MM.1S (cell line): ENCODE data around the gene TM9SF4.

Source experiments
- DNase-seq: peaks from one replicate; pipeline ENCODE4 v3.0.0-alpha.2; 2015
- H2AFZ ChIP-seq: fragments of 300-600 bp; sonication (generic); 2 replicates; pipeline ENCODE4 v1.6.0; 2016; ENCODE audit warnings: antibody characterized with exemption, low read length
- H3F3A ChIP-seq: fragments of 300-600 bp; sonication (generic); 2 replicates; pipeline ENCODE4 v1.6.1; 2016; ENCODE audit warnings: mild to moderate bottlenecking, antibody characterized with exemption, low read length, moderate library complexity, mixed read lengths; ENCODE audit not compliant: insufficient read depth
- H3K27ac ChIP-seq: fragments of 300-600 bp; sonication (generic); 2 replicates; pipeline ENCODE4 v1.5.1; 2016; ENCODE audit warnings: mild to moderate bottlenecking, low read length
- H3K27me3 ChIP-seq: fragments of 300-600 bp; sonication (generic); replicated peaks from 2 replicates; pipeline ENCODE4 v1.6.0; 2016; ENCODE audit warnings: low read length; ENCODE audit not compliant: insufficient read depth
- H3K36me3 ChIP-seq: fragments of 300-600 bp; sonication (generic); replicated peaks from 2 replicates; pipeline ENCODE4 v1.6.1; 2016; ENCODE audit warnings: mild to moderate bottlenecking, low read length, mixed read lengths; ENCODE audit not compliant: insufficient read depth
- H3K4me1 ChIP-seq: fragments of 300-600 bp; sonication (generic); 2 replicates; pipeline ENCODE4 v1.6.1; 2016; ENCODE audit warnings: low read length, mixed read lengths
- H3K4me2 ChIP-seq: fragments of 300-600 bp; sonication (generic); 2 replicates; pipeline ENCODE4 v1.6.0; 2016; ENCODE audit warnings: low read depth, low read length
- H3K4me3 ChIP-seq: fragments of 300-600 bp; sonication (generic); 2 replicates; pipeline ENCODE4 v1.5.1; 2016; ENCODE audit warnings: low read length, mixed read lengths
- H3K79me2 ChIP-seq: fragments of 300-600 bp; sonication (generic); 2 replicates; pipeline ENCODE4 v1.6.1; 2016; ENCODE audit warnings: mixed run types, low read length, mixed read lengths
- H3K9ac ChIP-seq: fragments of 300-600 bp; sonication (generic); 2 replicates; pipeline ENCODE4 v1.6.1; 2016; ENCODE audit warnings: low read length, mixed read lengths
- H3K9me2 ChIP-seq: fragments of 300-600 bp; sonication (generic); replicated peaks from 2 replicates; pipeline ENCODE4 v1.6.1; 2016; ENCODE audit warnings: mild to moderate bottlenecking, low read length, mixed read lengths; ENCODE audit not compliant: insufficient read depth
- H3K9me3 ChIP-seq: fragments of 300-600 bp; sonication (generic); replicated peaks from 2 replicates; pipeline ENCODE4 v1.6.1; 2016; ENCODE audit warnings: mild to moderate bottlenecking, low read length, mixed read lengths; ENCODE audit not compliant: insufficient read depth
- H4K20me1 ChIP-seq: fragments of 300-600 bp; sonication (generic); 2 replicates; pipeline ENCODE4 v1.6.1; 2016; ENCODE audit warnings: mild to moderate bottlenecking, low read length, moderate library complexity, mixed read lengths; ENCODE audit not compliant: insufficient read depth
- EZH2 ChIP-seq: fragments of 300-600 bp; sonication (generic); optimal IDR thresholded peaks from 2 replicates; pipeline ENCODE3; 2017; ENCODE audit warnings: low read depth, mild to moderate bottlenecking, antibody characterized with exemption, low read length, mixed read lengths
- EZH2phosphoT487 ChIP-seq: fragments of 300-600 bp; sonication (generic); IDR thresholded peaks from 2 replicates; pipeline ENCODE4 v1.6.1; 2018; ENCODE audit warnings: antibody characterized with exemption, low read length
- TF ChIP-seq, protein P1 (sequence below): fragments of 300-600 bp; sonication (generic); IDR thresholded peaks from 2 replicates; pipeline ENCODE4 v1.5.1; 2016; ENCODE audit warnings: antibody characterized with exemption, low read length, mixed read lengths

TM9SF4 gene

DNA sequence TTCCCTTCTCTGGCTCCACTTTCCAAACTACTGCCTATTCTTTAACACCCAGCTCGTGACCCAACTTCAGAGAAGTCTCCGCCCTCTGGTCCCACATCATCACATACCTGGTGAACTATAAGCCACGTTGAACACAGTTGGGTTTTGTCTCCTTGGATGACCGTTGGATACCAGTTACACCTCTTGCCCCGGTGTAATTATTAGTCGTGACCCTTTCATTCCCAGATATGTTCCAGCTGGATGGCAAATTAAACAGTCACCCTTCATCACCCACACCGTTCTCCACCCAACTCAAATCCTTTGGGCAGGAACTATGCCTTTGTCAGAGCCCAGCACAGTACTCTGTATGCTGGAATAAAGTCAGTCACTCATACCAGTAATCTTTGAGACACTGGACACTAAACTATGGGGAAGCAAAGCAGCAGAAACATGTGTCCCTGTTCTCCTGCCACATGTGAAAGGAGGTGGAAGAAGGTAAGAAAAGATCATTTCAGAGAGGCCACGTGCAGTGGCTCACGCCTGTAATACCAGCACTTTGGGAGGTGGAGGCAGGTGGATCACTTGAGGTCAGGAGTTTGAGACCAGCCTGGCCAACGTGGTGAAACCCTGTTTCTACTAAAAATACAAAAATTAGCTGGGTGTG, 75.6 kb downstream of the TM9SF4 start:
- TF ChIP-seq EZH2phosphoT487, result no peak
- TF ChIP-seq EZH2, result no peak
- TF ChIP-seq, protein P1, sequence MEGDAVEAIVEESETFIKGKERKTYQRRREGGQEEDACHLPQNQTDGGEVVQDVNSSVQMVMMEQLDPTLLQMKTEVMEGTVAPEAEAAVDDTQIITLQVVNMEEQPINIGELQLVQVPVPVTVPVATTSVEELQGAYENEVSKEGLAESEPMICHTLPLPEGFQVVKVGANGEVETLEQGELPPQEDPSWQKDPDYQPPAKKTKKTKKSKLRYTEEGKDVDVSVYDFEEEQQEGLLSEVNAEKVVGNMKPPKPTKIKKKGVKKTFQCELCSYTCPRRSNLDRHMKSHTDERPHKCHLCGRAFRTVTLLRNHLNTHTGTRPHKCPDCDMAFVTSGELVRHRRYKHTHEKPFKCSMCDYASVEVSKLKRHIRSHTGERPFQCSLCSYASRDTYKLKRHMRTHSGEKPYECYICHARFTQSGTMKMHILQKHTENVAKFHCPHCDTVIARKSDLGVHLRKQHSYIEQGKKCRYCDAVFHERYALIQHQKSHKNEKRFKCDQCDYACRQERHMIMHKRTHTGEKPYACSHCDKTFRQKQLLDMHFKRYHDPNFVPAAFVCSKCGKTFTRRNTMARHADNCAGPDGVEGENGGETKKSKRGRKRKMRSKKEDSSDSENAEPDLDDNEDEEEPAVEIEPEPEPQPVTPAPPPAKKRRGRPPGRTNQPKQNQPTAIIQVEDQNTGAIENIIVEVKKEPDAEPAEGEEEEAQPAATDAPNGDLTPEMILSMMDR, result no peak
- Histone ChIP-seq H3K79me2 (no peaks in the 10 kb centered on the region), H3K4me2 (no peak overlapping the region), H2AFZ (no peak overlapping the region), H3K27me3 (no peaks in the 10 kb centered on the region), H3K9me3 (no peaks in the 10 kb centered on the region), H3K9me2 (no peaks in the 10 kb centered on the region), H3K36me3 (no peaks in the 10 kb centered on the region), H4K20me1 (no peaks in the 10 kb centered on the region), H3F3A (no peaks in the 10 kb centered on the region), H3K4me3 (no peak overlapping the region), H3K27ac (no peak overlapping the region), H3K4me1 (no peaks in the 10 kb centered on the region), H3K9ac (no peak overlapping the region)
- DNase-seq, result no peak

DNA sequence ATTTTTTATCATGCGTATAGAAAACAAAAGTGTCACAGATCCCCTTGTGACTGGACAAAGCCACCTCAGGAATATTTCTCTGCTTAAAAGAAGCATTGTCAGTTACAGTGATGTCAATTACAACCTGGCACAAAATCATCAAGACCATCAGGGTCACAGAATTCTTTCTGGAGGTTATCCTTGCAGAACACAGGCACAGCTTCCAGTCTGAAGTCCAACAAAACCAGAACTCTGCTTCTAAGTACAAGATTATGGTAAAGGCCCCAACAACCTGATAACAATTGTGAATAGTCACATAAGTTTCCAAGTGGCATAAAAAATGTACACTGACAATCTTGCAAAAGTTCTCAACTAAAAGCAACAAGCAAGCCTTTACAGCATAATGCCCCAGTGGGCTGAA, 77.0 kb downstream of the TM9SF4 start:
- no peak for DNase-seq
- Histone ChIP-seq H3K79me2 (no peaks in the 10 kb centered on the region), H3K36me3 (no peaks in the 10 kb centered on the region), H3K4me3 (no peak overlapping the region), H3K27me3 (no peaks in the 10 kb centered on the region), H3K9me3 (no peaks in the 10 kb centered on the region), H3K27ac (no peak overlapping the region), H2AFZ (no peak overlapping the region), H4K20me1 (no peaks in the 10 kb centered on the region), H3K9me2 (no peaks in the 10 kb centered on the region), H3K4me2 (no peak overlapping the region), H3F3A (no peaks in the 10 kb centered on the region), H3K4me1 (no peaks in the 10 kb centered on the region), H3K9ac (no peak overlapping the region)
- TF ChIP-seq EZH2 (no peak), EZH2phosphoT487 (no peak)
- TF ChIP-seq, protein P1, result no peak

DNA sequence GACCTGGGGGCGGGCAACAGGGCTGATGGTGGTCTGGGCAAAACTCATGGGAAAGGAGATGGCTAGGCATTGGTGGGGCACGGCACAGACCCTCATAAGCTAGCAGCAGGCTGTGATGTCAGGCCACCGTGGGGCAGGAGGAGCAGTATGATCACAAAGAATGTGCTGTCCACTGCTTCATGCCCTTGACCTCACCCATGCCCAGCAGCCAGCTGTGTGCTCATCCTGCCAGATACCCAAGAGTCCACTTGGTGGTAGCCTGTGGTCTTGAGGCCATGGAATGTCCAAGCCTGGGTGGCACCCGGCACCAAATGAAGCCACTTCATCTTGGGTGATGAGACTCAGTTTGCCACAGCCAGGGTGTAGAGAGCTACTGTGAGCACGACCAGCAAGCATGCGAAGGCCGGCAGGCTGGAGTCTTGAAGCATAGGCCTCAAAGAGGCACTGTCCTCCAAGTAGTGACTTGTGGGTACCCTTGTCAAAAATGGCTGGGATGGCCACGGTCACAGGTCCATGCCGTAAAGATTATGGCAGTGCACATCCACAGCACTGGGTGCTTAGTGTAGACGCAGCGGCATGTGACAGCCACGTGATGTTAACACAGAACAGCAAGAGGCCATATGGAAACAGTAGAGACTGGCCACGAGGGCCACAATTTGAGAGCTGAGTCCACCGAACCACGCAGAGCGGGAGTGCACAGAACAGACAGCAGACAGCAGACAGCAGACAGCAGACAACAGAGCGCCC, 79.0 kb downstream of the TM9SF4 start:
- DNase-seq, result no peak
- no peaks in the 10 kb centered on the region for H4K20me1 ChIP-seq
- H3K9ac ChIP-seq, result no peak overlapping the region
- no peaks in the 10 kb centered on the region for H3K36me3 ChIP-seq
- H3K79me2 ChIP-seq, result no peaks in the 10 kb centered on the region
- no peaks in the 10 kb centered on the region for H3F3A ChIP-seq
- no peaks in the 10 kb centered on the region for H3K4me1 ChIP-seq
- H3K4me2 ChIP-seq, result no peak overlapping the region
- no peak overlapping the region for H2AFZ ChIP-seq
- no peak overlapping the region for H3K4me3 ChIP-seq
- no peaks in the 10 kb centered on the region for H3K27me3 ChIP-seq
- no peaks in the 10 kb centered on the region for H3K9me3 ChIP-seq
- TF ChIP-seq EZH2 (no peak), EZH2phosphoT487 (no peak)
- TF ChIP-seq, protein P1, result no peak
- H3K27ac ChIP-seq, result no peak overlapping the region
- no peaks in the 10 kb centered on the region for H3K9me2 ChIP-seq
